Activated CD8-positive, alpha-beta memory T cell treated with anti-CD3 and anti-CD28 coated beads for 4 hours (primary cell): ENCODE results near the gene SURF4.
"Not testable (repeated sequence)": the region's sequence is repeated elsewhere in the genome, so short reads cannot be mapped to it uniquely, and the experiment has no call there.

Source experiments
- DNase-seq, 2 donors: peaks; one replicate each; pipeline ENCODE4 v3.0.0-alpha.2; 2020; ENCODE audit warnings: low read depth in 2 of 2

The SURF4 gene

DNA sequence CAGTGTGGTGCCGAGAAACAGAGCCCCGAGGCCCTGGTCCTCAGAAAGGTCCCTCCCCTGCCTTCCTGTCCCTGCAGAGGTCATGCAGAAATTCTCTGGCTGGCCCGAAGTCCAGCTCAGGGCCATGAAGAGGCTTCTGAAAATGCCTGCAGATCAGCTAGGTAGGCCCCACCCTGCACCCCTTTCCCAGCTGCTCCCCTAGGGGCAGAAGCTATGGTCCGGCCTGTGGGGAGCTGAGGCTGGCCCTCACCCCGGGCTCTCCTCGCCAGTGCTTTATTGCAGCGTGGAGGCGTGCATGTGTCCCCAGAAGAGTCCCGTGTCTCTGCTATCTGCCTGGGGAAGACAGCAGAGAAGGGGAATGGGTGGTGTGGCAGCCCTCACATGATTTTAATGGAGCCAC lies 22.0 kb upstream of the SURF4 start:
- DNase-seq = no peak

DNA sequence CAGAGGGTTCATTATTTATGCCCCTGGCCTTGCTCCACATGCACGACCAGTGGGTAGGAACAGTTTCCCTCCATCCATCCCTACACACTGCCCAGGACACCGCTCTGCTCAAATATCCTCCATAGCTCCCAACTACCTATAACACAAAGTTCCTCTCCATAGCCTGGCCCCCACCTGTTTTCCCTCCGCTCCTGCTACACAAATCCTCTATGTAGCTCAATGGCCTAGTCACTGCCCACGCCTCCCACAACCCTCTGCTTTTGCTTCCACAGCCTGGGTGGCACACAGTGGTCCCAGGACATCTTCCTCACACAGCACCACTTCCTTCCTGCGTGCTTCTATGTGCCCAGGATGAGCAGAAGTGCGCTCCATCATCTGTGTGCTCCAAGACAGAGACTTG lies 21.5 kb upstream of the SURF4 start:
- DNase-seq = no peak

DNA sequence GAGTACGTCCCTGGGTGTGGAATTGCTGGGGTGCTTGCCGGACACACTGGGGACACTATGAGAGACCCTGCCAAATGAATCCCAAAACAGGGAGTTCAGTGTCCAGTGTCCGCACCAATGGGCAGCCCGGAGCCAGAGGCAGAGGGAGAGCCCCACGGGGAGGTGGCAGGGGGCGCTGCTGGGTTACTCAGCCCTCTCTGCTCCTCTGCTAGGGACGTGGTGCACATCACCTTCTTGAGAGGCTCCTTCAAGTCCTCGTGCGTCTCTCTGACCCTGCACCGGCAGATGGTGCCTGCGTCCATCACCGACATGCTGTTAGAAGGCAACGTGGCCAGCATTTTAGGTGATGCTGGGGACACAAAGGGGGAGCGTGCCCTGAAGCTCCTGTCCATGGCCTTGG lies 21.1 kb upstream of the SURF4 start:
- DNase-seq = no peak

DNA sequence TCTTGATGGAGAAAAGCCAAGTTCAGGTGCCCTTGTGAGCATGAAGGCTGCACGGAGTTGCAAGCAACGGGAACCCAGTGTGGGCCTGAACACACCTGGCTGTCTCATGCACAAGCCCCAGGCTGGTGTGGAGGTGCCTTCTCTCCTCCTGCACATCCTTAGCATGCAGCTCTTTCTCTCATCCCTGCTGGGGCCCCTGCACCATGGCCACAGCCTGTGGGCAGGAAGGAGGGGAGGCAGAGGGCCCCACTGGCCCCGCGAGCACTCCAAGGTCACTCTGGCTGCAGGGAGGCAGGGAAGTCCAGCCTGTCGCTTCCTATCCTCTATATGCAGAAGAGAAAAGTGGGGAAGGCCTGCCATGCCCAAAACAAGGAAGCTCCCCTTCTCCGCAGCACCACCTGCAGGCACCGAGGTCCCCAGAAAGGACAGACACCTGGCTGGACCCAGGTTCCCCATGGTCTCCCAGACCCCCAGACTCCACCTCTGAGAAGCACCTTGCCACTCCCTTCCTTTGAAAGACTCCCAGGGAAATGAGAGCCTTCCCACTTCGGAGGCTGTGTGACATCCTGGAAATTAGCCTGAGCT lies 18.9 kb upstream of the SURF4 start:
- DNase-seq = no peak

DNA sequence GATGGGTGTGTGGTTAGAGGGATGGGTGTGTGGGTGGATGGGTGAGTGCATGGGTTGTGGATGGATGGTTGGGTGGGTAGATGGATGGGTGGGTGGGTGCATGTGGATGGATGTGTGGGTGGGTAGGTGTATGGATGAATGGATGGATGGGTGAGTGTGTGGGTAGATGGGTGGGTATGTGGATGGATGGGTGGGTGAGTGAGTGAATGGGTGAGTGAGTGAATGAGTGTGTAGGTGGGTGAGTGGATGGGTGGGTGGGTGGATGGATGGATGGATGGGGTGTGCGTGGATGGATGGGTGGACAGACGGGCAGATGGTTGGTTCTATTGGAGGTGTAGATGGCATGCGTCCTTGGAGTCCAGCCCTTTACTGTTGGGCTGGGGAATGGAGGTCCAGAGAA lies 17.5 kb upstream of the SURF4 start:
- DNase-seq = no peak

DNA sequence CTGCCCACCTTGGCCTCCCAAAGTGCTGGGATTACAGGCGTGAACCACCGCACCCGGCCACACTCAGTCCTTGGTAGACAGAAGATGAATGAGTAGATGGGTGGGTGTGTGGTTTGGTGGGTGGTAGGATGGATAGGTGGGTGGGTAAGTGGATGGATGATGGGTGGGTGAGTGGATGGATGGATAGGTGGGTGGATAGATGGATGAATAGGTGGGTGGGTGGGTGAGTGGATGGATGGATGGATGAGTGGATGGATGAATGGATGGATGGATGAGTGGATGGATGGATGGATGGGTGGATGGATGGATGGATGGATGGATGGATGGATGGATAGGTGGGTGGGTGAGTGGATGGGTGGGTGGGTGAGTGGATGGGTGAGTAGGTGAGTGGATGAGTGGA lies 16.4 kb upstream of the SURF4 start:
- not testable (repeated sequence) for DNase-seq

DNA sequence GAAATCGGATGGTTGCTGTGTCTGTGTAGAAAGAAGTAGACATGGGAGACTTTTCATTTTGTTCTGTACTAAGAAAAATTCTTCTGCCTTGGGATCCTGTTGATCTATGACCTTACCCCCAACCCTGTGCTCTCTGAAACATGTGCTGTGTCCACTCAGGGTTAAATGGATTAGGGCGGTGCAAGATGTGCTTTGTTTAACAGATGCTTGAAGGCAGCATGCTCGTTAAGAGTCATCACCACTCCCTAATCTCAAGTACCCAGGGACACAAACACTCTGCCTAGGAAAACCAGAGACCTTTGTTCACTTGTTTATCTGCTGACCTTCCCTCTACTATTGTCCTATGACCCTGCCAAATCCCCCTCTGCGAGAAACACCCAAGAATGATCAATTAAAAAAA lies 15.6 kb upstream of the SURF4 start:
- not testable (repeated sequence) for DNase-seq

DNA sequence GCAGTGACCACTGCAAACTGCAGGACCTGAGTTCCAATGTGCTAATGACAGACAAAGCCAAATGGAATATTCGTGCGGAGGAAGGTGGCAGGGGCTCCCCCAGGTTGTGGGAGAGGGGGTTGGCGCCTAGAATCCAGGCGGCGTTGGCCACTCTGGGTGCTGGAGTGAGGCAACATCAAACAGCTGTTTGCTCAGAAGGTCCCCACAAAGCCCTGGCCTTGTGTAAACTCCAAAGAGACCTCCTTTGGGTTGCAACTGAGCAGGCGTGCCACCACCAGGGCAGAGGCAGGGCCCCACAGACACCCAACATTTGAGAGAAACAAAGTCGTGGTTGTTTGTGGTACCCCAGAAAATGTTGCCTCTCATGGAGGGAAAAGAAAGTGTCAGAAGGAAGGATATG lies 14.9 kb upstream of the SURF4 start:
- DNase-seq = no peak

DNA sequence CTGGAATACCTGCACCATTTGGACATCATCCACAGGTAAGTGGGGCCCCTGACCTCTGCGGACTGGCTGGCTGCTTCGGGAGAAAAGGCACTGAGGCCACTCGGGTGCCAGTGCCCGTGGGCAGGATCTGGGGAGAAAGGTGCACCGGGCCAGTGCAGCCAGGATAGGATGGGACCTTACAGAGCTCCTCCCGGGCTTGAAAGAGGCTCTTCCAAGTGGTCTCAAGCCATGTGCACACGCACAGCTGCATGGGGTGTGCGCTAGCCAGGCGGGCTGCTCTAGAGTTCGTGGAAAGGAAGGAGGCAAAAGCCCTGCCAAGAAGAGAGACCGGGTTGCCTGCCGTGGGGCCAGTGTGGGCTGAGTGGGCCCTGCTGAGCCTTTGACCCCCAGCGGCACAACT lies 13.7 kb upstream of the SURF4 start:
- DNase-seq = no peak

DNA sequence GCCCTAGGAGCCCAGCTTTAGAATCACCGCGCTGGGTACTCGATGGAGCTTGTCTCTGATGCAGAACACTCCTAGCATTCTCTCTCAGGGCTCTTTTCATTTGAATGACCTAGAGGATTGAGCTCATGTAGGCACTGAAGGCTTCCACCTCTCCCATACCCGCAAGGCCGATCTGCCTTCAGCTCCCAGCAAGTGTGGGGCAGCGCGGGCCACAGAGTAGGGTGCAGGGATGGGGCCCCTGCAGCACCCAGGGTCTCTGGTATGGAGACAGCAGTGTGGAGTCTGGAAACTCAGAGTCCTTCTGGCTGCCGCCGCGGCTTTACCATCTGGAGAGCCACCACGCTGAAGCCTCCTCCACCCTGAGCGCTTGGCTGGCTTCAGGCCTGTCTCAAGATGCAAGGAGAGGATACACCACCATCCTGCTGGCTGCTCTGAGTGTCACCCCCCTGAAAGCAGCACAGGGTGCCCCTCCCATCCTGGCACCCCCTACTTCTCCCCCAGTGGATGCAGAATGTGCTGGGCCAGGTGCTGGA lies 13.2 kb upstream of the SURF4 start:
- DNase-seq = no peak

DNA sequence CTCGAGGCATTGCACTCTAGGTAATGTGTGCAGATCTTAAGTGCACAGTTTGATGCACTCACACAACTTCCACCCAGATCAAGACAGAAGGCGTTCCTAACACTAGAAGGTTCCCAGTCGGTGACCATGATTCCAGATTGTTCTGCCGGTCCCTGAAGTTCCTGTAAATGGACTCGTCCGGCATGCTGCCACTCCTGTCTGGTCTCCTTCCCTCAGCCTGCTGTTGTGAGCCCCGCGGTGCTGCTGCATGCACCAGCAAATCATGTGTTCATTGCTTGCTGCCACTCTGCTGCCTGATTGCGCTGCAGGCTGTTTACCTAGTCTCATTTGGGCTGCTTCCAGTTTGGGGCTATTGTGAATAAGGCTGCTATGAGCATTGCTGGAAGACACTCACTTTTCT lies 11.8 kb upstream of the SURF4 start:
- DNase-seq = no peak

DNA sequence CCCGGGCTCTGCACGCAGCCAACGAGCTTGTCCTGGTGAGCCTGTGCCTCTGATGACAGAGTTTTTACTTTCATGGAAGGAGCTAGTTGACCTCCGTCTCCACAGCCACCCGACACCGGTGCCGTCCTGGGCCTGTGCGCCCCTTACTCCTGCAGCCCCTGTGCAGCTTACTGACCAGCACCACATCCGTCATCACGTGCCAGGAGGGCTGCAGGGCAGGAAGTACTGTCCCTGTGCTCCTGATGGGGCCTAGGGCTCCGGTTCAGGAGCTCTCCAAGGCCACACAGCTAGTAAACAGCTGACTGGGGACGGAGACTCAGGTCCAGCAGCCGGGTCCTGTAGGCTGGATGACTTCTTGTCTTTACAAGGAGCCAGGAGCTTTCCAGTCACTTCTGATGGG lies 10.5 kb upstream of the SURF4 start:
- no peak for DNase-seq

DNA sequence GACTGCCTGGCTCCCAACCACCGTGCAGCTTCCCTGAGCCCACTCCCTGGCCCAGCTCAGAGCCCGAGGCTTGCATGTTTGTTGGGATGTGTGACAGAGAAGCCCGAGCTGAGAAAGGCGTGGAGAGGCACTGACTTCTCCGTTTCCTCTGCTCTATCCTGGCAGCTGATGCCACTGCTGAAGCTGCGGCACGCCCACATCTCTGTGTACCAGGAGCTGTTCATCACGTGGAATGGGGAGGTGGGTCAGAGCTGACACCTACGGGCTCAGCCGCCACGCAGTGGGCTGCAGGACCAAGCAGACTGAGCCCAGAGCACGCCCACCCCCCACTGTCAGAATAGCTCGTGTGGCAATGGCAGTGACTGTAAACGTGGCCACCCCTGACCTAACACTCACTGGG lies 9.6 kb upstream of the SURF4 start:
- no peak for DNase-seq

DNA sequence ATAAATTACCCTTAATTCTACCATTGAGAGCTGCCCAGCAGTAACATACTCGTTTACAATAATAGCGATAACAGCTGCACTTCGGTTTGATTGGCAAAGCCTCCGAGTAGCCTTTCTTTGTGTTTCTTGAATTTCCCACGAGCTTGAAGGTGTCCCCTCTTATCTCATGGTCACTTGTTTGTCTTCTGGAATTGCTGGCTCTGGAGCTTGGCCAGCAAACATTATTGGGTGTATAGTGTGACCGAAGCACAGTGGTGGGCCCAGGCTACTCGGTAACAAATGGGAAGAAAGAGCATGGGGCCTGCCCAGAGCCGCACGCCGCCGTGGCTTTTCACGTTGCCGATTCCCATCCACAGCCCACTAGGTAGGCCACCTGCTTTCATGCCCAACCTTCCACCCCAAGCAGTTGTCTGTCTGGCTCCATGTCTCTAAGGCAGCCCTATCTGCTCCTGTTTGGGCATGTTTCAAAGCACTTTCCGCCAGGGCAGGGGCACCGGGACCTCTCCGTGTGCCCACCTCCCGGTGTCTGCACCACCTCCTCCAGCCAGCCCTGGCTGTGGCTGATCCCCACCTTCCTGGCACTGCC lies 9.0 kb upstream of the SURF4 start:
- DNase-seq = no peak

DNA sequence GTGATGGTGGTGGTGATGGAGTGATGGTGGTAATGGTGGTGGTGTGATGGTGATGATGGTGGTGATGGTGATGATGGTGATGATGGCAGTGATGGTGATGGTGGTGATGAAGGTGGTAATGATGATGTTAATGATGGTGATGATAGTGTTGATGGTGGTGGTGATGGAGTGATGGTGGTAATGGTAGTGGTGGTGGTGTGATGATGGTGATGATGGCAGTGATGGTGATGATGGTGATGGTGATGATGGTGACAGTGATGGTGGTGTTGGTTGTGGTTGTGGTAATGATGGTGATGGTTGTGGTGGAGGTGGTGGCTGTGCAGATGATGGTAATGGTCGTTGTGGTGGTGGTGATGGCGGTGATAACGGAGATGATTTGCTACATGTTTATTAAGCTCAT lies 7.6 kb upstream of the SURF4 start:
- no peak for DNase-seq

DNA sequence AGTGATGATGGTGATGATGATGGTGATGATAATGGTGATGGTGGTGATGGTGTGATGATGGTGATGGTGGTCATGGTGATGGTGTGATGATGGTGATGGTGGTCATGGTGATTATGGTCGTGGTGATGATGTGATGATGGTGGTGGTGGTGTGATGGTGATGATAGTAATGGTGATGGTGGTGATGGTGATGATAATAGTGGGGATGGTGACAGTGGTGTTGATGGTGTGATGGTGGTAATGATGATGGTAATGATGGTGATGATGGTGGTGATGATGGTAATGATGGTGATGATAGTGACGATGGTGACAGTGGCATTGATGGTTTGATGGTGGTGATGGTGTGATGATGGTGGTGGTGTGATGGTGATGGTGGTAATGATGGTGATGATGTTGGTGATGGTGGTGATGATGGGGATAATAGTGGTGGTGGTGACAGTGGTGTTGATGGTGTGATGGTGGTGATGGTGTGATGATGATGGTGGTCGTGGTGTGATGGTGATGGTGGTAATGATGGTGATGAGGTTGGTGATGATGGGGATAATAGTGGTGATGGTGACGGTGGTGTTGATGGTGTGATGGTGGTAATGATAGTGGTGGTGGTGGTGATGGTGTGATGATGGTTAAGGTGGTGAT lies 6.8 kb upstream of the SURF4 start:
- no peak for DNase-seq

DNA sequence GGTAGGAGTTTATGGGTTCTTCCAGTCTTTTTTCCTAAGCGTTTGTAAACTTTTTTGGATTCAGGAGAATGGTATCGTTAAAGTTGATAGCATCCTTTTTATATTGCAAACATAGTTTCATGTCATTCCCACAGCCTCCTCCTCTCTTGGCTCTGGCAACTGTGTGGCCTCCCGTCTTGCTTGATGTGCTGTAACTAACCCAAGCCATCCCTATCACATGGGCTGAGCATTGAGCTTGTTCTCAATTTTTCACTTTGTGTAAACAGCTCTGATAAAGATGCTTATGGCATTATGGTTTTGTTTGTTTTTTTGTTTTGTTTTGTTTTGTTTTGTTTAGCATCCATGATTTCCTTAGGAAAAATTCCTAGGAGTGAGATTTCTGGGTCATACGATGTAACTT lies 4.9 kb upstream of the SURF4 start:
- DNase-seq = no peak

DNA sequence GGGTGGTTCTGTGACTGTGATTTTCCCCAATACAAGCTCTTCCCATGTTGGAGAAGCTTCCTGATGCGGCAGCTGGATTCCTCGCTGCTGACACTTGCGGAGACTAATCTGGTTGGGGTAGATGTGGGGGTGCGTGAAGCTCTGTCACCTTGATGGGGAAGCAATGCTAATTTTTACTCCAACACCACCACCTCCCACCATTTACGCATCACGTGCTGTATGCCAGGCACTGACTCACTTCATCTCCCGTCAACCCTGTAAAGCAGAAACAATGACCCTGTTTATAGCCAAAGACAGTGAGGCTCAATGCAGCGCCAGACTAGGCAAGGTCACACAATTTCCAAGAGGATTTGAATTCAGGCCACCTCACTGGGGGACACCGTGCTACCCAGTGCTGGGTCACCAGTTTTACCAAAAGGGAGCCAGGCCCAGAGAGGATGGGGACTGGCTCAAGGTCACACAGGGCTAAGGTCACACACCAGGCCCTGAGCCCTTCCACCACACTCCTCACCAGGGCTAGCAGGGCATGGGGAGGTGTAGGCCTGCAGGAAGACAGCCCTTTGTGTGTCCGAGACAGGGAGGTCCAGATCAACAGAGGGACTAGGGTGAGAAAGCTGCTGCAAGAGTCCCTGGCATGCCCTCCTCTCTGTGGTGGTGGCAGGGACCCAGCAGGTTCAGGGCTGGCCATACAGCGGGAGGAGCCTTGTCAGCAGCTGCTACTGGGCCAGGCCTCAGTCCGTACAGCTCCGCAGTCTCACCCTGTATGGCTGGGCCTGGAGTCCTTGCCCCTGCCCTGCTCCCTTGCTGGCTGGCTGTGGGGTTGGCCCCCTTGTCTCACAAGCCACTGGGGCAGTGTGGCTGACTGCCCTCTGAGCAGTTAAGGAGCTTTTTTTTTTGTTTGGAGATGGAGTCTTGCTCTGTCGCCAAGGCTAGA lies 3.6 kb upstream of the SURF4 start:
- DNase-seq = no peak

DNA sequence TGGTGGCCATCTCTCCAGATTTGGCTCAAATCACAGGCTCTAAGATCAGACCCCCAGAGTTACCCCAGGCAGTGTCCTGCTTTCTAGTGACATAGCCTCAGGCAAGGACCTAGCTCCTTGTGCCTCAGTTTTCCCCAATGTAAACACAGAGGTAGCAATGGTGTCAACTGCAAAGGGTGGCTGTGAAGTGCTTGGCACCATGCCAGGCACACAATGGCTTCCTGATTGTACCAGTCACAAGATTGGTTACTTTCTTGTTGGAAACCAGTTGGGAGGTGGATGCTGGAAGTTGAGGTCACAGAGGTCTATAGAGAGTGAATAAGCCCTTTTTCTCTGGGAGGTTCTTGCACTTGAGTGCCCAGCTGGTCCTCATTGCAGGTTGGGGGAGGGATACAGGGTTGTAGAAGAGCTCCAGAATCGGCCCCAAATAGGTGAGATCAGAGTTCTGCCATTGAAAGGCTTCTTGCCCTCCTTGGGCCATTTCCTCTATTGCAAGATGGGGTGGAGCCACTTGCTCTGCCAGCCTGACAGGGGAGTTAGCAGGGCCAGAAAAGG lies 2.6 kb upstream of the SURF4 start:
- DNase-seq = no peak

DNA sequence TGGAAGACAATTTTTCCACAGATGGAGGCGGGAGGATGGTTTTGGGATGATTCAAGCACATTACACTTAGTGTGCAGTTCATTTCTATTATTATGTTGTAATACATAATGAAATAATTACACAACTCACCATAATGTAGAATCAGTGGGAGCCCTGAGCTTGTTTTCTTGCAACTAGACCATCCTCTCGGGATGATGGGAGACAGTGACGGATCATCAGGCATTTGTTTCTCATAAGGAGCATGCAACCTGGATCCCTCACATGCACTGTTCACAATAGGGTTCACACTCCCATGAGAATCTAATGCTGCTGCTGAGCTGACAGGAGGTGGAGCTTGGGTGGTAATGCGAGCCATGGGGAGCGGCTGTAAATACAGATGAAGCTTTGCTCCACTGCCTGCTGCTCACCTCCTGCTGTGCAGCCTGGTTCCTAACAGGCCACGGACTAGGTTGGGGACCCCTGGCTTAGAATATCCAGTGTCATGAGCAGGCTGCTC lies 1.9 kb upstream of the SURF4 start:
- no peak for DNase-seq

DNA sequence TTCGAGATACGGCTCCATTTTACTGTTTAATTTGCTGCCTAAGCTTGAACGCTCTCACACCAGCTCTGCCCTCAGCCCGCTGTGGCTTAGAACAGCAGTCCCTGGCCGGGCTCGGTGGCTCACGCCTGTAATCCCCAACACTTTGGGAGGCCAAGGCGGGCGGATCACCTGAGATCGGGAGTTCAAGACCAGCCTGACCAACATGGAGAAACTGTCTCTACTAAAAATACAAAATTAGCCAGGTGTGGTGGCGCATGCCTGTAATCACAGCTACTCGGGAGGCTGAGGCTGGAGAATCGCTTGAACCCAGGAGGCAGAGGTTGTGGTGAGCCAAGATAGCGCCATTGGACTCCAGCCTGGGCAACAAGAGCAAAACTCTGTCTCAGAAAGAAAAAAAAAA lies 1.4 kb upstream of the SURF4 start:
- DNase-seq = not testable (repeated sequence)
